Brain pericyte (primary cell): ENCODE measurements around the gene FBXW2.

Experiments
- DNase-seq: peaks from one replicate; pipeline ENCODE4 v3.0.0-alpha.2; 2012; ENCODE audit warnings: low read depth, low spot score

Gene FBXW2

GRCh38 chr9:120714846-120715388, 78.3 kb downstream of the FBXW2 start:
- DNase-seq: no peak

GRCh38 chr9:120714088-120714845, 78.9 kb downstream of the FBXW2 start, which contains the start of gene MEGF9:
Gene MEGF9 (minus strand): TSS chr9:120714470. CDS start chr9:120714358, 112 bp downstream.
- peak; percentile 86 for DNase-seq

GRCh38 chr9:120713257-120714087, 79.7 kb downstream of the FBXW2 start:
- no peak for DNase-seq

- DNase-seq: no peak
These were observed 80.6 kb downstream of the FBXW2 start for GRCh38 chr9:120712539-120713031.

GRCh38 chr9:120711841-120712538, 81.2 kb downstream of the FBXW2 start:
- no peak for DNase-seq

GRCh38 chr9:120711354-120711753, 81.9 kb downstream of the FBXW2 start:
- DNase-seq: no peak

- DNase-seq: no peak
These were observed 82.9 kb downstream of the FBXW2 start for GRCh38 chr9:120710110-120710981.

- DNase-seq: no peak
These were observed 84.5 kb downstream of the FBXW2 start for GRCh38 chr9:120708526-120709224.

GRCh38 chr9:120707170-120707569, 86.0 kb downstream of the FBXW2 start:
- no peak for DNase-seq
